Stomach smooth muscle (tissue), 2 donors: ENCODE results near the gene ARRDC3.

ENCODE experiments used
- H3K27ac ChIP-seq: one replicate; pipeline ENCODE4 v1.7.0; 2013; ENCODE audit warnings: mild to moderate bottlenecking, low read length, inconsistent platforms
- H3K27me3 ChIP-seq, 2 donors: one replicate each; pipeline ENCODE4 v1.7.0; 2013; ENCODE audit warnings: low read length in 2 of 2; ENCODE audit not compliant: insufficient read depth in 2 of 2, control insufficient read depth in 1 of 2
- H3K36me3 ChIP-seq, 2 donors: one replicate each; pipeline ENCODE4 v1.7.0; 2013; ENCODE audit warnings: low read length in 2 of 2; ENCODE audit not compliant: control insufficient read depth in 2 of 2, insufficient read depth in 2 of 2
- H3K4me1 ChIP-seq: one replicate; pipeline ENCODE4 v1.7.0; 2013; ENCODE audit warnings: low read length; ENCODE audit not compliant: control insufficient read depth, insufficient read depth
- H3K4me3 ChIP-seq, 2 donors: one replicate each; pipeline ENCODE4 v1.7.0; 2013; ENCODE audit warnings: low read length in 2 of 2
- H3K9ac ChIP-seq, 2 donors: one replicate each; pipeline ENCODE4 v1.7.0; 2013; ENCODE audit warnings: low read length in 2 of 2, mild to moderate bottlenecking in 1 of 2
- H3K9me3 ChIP-seq, 2 donors: one replicate each; pipeline ENCODE4 v1.7.0; 2013; ENCODE audit warnings: low read length in 2 of 2; ENCODE audit not compliant: control insufficient read depth in 2 of 2
- donor health status: healthy.
- donor health status: Pancreatic carcinoma.

The ARRDC3 gene

GRCh38 chr5:91383027-91383955 lies at the start of gene ARRDC3:
Gene ARRDC3, minus strand, starts transcription at chr5:91383317. Its CDS starts 225 bp downstream, at chr5:91383092.
- Histone ChIP-seq H3K27ac (peak within 1 kb of the TSS; percentile 99), H3K4me3 (peak within 1 kb of the TSS; percentile 79 to 95), H3K9me3 (no peaks in the 10 kb centered on the region), H3K36me3 (no peaks in the 10 kb centered on the region), H3K27me3 (no peaks in the 10 kb centered on the region), H3K9ac (peak within 1 kb of the TSS; percentile 91 to 100), H3K4me1 (no peaks in the 10 kb centered on the region)

- Histone ChIP-seq H3K9me3 (peaks cover 0 to 3% of the 10 kb centered on the region in 2 donors), H3K4me1 (no peaks in the 10 kb centered on the region), H3K36me3 (no peaks in the 10 kb centered on the region), H3K27ac (no peak overlapping the region), H3K9ac (no peak overlapping the region), H3K4me3 (no peak overlapping the region), H3K27me3 (no peaks in the 10 kb centered on the region)
These were observed 47.8 kb upstream of the ARRDC3 start for GRCh38 chr5:91430949-91431348.

- H3K36me3 ChIP-seq = no peaks in the 10 kb centered on the region
- H3K27ac ChIP-seq = no peak overlapping the region
- no peaks in the 10 kb centered on the region for H3K9me3 ChIP-seq
- no peaks in the 10 kb centered on the region for H3K4me1 ChIP-seq
- no peak overlapping the region for H3K9ac ChIP-seq
- H3K4me3 ChIP-seq = no peak overlapping the region
- no peaks in the 10 kb centered on the region for H3K27me3 ChIP-seq
These were observed 41.7 kb upstream of the ARRDC3 start for GRCh38 chr5:91424638-91425436.

DNA sequence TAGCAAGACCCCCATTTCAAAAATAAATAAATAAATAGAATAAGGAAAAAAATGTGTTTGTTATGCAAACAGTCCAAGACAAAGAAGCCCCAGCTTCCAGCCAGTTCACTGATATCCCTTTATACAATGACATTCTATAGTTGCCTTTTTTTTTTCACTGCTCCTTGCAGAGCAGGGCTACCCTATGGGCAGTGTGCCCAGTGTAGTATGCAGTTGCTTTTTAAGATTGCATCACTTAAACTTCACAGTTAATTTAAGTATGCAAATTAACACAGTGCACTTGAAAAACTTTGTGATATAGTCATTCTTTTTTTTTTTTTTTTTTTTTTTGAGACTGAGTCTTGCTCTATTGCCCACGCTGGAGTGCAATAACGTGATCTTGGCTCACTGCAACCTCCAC lies 40.8 kb upstream of the ARRDC3 start:
- H3K36me3 ChIP-seq = no peaks in the 10 kb centered on the region
- H3K9ac ChIP-seq = no peak overlapping the region
- no peaks in the 10 kb centered on the region for H3K9me3 ChIP-seq
- H3K27ac ChIP-seq = no peak overlapping the region
- no peaks in the 10 kb centered on the region for H3K27me3 ChIP-seq
- no peak overlapping the region for H3K4me3 ChIP-seq
- no peaks in the 10 kb centered on the region for H3K4me1 ChIP-seq

DNA sequence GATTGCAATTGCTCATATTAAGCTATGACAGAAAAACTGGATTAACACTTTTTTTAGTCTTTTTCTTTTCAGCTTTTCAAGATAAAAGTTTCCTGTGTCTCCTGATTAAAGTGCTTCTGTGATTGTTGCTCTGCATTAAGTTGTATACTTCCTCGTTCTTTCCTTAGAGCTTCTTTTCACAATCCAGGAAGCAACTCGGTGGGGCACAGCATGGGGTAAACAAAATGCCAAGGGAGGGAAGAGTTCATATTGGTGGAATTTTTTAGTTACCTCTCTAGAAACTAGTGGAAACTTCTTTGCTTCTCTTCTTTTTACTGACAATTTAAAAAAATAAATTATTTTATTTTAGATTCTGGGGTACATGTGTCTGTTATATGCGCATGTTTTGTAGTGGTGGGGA lies 37.8 kb upstream of the ARRDC3 start:
- Histone ChIP-seq H3K36me3 (no peaks in the 10 kb centered on the region), H3K9ac (no peak overlapping the region), H3K4me3 (no peak overlapping the region), H3K27ac (no peak overlapping the region), H3K4me1 (no peaks in the 10 kb centered on the region), H3K9me3 (no peaks in the 10 kb centered on the region), H3K27me3 (no peaks in the 10 kb centered on the region)

DNA sequence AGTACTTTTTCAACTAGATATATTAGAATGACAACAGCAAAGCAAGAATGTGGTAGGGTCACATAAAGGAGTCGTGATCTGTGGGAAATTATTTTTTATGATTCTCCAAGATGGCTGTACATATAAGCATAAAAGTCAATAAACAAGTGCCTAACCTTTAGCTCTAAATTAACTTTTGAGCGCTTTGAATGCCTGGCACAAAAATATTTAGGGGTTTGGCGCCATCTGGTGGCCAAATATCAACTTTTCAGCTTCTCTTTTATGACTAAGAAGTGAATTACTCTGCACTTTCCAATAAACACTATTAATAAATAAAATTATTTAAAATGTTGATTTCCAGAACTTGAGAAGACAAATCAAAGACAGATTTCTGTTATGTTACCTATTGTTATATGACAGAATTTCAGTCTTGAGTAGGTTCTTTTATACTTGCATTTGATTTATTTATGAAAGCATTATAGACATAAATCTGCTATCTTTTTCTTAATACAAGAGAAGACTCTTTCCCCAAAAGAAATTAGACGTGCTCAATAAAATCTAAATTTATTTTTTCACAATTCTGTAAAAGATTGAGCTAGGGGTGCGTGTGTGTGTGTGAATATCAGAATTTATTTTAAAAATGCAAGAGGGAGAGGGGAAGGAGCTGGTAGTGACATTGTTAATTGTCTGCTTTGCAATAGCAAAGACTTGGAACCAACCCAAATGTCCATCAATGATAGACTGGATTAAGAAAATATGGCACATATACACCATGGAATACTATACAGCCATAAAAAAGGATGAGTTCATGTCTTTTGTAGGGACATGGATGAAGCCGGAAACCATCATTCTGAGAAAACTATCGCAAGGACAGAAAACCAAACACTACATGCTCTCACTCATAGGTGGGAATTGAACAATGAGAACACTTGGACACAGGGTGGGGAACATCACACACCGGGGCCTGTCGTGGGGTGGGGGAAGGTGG lies 36.7 kb upstream of the ARRDC3 start:
- no peaks in the 10 kb centered on the region for H3K36me3 ChIP-seq
- no peaks in the 10 kb centered on the region for H3K27me3 ChIP-seq
- no peak overlapping the region for H3K4me3 ChIP-seq
- H3K9ac ChIP-seq = no peak overlapping the region
- H3K9me3 ChIP-seq = no peaks in the 10 kb centered on the region
- no peaks in the 10 kb centered on the region for H3K4me1 ChIP-seq
- no peak overlapping the region for H3K27ac ChIP-seq

DNA sequence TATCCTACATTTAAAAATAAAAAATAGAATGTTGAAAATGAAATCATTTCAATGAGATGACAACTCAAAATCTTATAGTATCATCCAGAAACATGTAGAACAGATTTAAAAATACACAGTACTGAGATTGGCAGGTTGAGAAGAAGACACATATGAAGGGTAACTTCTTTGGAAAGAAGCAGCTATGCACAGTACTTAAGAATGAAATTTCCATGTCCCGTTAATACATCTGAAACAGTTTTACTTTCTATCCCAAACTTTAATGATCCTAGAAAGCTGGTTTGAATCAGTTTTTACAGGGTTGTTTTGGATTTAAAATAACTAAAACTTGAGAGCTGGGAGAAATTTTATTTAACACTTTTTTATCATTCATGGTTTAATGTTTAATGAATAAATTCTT lies 36.0 kb upstream of the ARRDC3 start:
- H3K27ac ChIP-seq = no peak overlapping the region
- H3K27me3 ChIP-seq = no peaks in the 10 kb centered on the region
- H3K36me3 ChIP-seq = no peaks in the 10 kb centered on the region
- H3K9me3 ChIP-seq = no peaks in the 10 kb centered on the region
- H3K4me3 ChIP-seq = no peak overlapping the region
- H3K4me1 ChIP-seq = no peaks in the 10 kb centered on the region
- H3K9ac ChIP-seq = no peak overlapping the region

GRCh38 chr5:91418158-91418557 lies 35.0 kb upstream of the ARRDC3 start:
- Histone ChIP-seq H3K9ac (no peak overlapping the region), H3K4me1 (no peaks in the 10 kb centered on the region), H3K27me3 (no peaks in the 10 kb centered on the region), H3K9me3 (no peaks in the 10 kb centered on the region), H3K4me3 (no peak overlapping the region), H3K36me3 (no peaks in the 10 kb centered on the region), H3K27ac (no peak overlapping the region)

DNA sequence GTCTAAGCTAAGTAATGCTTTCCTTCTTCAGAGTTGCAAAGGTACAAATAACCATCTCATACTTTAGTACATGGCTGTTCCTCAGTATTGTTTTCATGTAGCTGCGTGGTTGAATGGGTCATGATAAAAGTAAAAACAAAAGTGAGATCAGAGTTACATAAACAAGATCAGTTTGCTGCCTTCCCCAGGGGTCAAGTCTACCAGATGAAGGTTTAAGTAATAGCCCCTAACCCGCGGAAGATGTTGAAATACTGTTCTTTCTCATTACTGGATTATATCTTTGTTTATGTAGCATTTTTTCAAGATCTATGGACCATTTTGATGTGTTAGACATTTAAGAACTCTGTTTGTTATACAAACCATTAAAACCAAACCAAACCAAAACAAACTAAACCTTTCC lies 34.1 kb upstream of the ARRDC3 start:
- Histone ChIP-seq H3K4me1 (no peaks in the 10 kb centered on the region), H3K36me3 (no peaks in the 10 kb centered on the region), H3K27me3 (no peaks in the 10 kb centered on the region), H3K9ac (no peak overlapping the region), H3K4me3 (no peak overlapping the region), H3K9me3 (no peaks in the 10 kb centered on the region), H3K27ac (no peak overlapping the region)

GRCh38 chr5:91416491-91416890 lies 33.4 kb upstream of the ARRDC3 start:
- H3K27me3 ChIP-seq = no peaks in the 10 kb centered on the region
- no peak overlapping the region for H3K27ac ChIP-seq
- H3K9me3 ChIP-seq = no peaks in the 10 kb centered on the region
- H3K4me3 ChIP-seq = no peak overlapping the region
- H3K36me3 ChIP-seq = no peaks in the 10 kb centered on the region
- no peaks in the 10 kb centered on the region for H3K4me1 ChIP-seq
- H3K9ac ChIP-seq = no peak overlapping the region
